Chondrocyte (in vitro differentiated cells): Measurements from ENCODE around the gene CPED1. TPM values are rescaled to one million over a fixed set of nuclear protein-coding genes. Genes with fewer than 3 reads are reported as not detected.

Experiments used
- DNase-seq: peaks from one replicate; pipeline ENCODE4 v3.0.0; 2021; ENCODE audit warnings: mixed read lengths, low spot score
- H3K27ac Mint-ChIP-seq: one replicate; pipeline ENCODE4 v1.8.0; 2021; ENCODE audit warnings: mild to moderate bottlenecking, moderate library complexity, mixed read lengths; ENCODE audit not compliant: unreplicated experiment
- H3K27me3 Mint-ChIP-seq: 2 replicates; pipeline ENCODE4 v1.8.0; 2021; ENCODE audit warnings: low read depth, mixed read lengths
- H3K36me3 Mint-ChIP-seq: 2 replicates; pipeline ENCODE4 v1.8.0; 2021; ENCODE audit warnings: low read depth, mixed read lengths
- H3K4me1 Mint-ChIP-seq: 2 replicates; pipeline ENCODE4 v1.8.0; 2021; ENCODE audit warnings: low read depth, mild to moderate bottlenecking, mixed read lengths
- H3K4me3 Mint-ChIP-seq: one replicate; pipeline ENCODE4 v1.8.0; 2021; ENCODE audit warnings: mild to moderate bottlenecking, moderate library complexity, mixed read lengths; ENCODE audit not compliant: unreplicated experiment
- H3K9me3 Mint-ChIP-seq: 2 replicates; pipeline ENCODE4 v1.8.0; 2021; ENCODE audit warnings: low read depth, mixed read lengths
- total RNA-seq: library from RNA; stranded (reverse); gene quantifications from 3 replicates; pipeline ENCODE4 v1.2.1, GENCODE V29; 2021
- TF ChIP-seq, protein P1 (sequence below): fragments of 200-600 bp; sonication (generic); IDR thresholded peaks from 2 replicates; pipeline ENCODE4 v1.5.0; 2021; ENCODE audit warnings: antibody characterized with exemption, mild to moderate bottlenecking, moderate library complexity

The CPED1 gene
- total RNA-seq, 1 donor from 2014 or later = 2.8 TPM

- Mint-ChIP-seq H3K4me3 (no peak overlapping the region), H3K36me3 (no peaks in the 10 kb centered on the region), H3K9me3 (no peaks in the 10 kb centered on the region), H3K27me3 (no peaks in the 10 kb centered on the region), H3K27ac (peak overlapping the region; percentile 41), H3K4me1 (peaks cover 54% of the 10 kb centered on the region)
- no peak for DNase-seq
- TF ChIP-seq, protein P1, sequence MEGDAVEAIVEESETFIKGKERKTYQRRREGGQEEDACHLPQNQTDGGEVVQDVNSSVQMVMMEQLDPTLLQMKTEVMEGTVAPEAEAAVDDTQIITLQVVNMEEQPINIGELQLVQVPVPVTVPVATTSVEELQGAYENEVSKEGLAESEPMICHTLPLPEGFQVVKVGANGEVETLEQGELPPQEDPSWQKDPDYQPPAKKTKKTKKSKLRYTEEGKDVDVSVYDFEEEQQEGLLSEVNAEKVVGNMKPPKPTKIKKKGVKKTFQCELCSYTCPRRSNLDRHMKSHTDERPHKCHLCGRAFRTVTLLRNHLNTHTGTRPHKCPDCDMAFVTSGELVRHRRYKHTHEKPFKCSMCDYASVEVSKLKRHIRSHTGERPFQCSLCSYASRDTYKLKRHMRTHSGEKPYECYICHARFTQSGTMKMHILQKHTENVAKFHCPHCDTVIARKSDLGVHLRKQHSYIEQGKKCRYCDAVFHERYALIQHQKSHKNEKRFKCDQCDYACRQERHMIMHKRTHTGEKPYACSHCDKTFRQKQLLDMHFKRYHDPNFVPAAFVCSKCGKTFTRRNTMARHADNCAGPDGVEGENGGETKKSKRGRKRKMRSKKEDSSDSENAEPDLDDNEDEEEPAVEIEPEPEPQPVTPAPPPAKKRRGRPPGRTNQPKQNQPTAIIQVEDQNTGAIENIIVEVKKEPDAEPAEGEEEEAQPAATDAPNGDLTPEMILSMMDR = no peak
These were observed 95.7 kb downstream of the CPED1 start for GRCh38 chr7:121084256-121084655.

DNA sequence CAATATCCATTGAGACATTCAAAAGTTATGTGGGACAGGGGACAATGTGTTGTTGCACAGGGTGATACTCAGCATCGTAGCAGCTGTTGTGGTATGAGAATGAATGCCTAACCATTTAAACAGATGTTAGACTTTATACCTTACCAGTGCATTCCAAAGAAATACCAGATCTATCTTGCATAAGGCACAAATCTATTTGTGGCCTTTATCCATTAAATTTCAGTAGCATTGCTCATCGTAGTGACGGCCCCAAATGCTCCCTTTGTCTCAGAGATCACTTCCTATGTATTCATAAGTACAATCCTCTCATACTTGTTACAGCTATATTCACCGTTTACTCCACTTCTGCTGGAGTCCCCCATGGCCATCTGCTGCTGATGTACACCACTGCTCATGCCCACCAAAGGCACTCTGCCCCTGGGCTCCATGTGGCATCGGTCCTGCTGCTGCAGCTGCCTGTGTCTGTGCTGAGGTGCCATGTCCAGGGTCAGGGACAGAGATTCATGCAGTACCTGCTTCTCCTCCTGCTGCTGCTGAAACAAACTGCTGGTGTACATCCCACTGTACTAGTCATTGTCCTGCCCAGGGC, 96.3 kb downstream of the CPED1 start:
- H3K4me3 Mint-ChIP-seq = peak overlapping the region; percentile 20
- peaks cover 51% of the 10 kb centered on the region for H3K4me1 Mint-ChIP-seq
- no peaks in the 10 kb centered on the region for H3K9me3 Mint-ChIP-seq
- TF ChIP-seq, protein P1 = no peak
- H3K27ac Mint-ChIP-seq = peak overlapping the region; percentile 74
- no peak for DNase-seq
- no peaks in the 10 kb centered on the region for H3K27me3 Mint-ChIP-seq
- no peaks in the 10 kb centered on the region for H3K36me3 Mint-ChIP-seq

GRCh38 chr7:121085922-121086321, 97.4 kb downstream of the CPED1 start:
- H3K36me3 Mint-ChIP-seq = no peaks in the 10 kb centered on the region
- DNase-seq = no peak
- no peaks in the 10 kb centered on the region for H3K9me3 Mint-ChIP-seq
- peaks cover 51% of the 10 kb centered on the region for H3K4me1 Mint-ChIP-seq
- TF ChIP-seq, protein P1 = no peak
- peak overlapping the region; percentile 43 for H3K27ac Mint-ChIP-seq
- H3K4me3 Mint-ChIP-seq = no peak overlapping the region
- no peaks in the 10 kb centered on the region for H3K27me3 Mint-ChIP-seq

- no peaks in the 10 kb centered on the region for H3K36me3 Mint-ChIP-seq
- H3K27ac Mint-ChIP-seq = no peak overlapping the region
- H3K27me3 Mint-ChIP-seq = no peaks in the 10 kb centered on the region
- no peak for DNase-seq
- H3K4me1 Mint-ChIP-seq = peaks cover 34% of the 10 kb centered on the region
- H3K4me3 Mint-ChIP-seq = no peak overlapping the region
- H3K9me3 Mint-ChIP-seq = no peaks in the 10 kb centered on the region
- TF ChIP-seq, protein P1 = no peak
These were observed 100.4 kb downstream of the CPED1 start for GRCh38 chr7:121088870-121089269.

GRCh38 chr7:121094829-121095228, 106.3 kb downstream of the CPED1 start:
- Mint-ChIP-seq H3K9me3 (no peaks in the 10 kb centered on the region), H3K36me3 (no peaks in the 10 kb centered on the region), H3K27ac (no peak overlapping the region), H3K4me1 (peaks cover 4% of the 10 kb centered on the region), H3K4me3 (no peak overlapping the region), H3K27me3 (no peaks in the 10 kb centered on the region)
- TF ChIP-seq, protein P1 = no peak
- no peak for DNase-seq
